Transverse colon (tissue), 3 donors: ENCODE data around the gene PYGB.

Source experiments
- CTCF ChIP-seq, 5 experiments: fragments of 200-600 bp in 3 of 5; fragments of 450-650 bp in 2 of 5; sonication (generic) in 3 of 5; IDR thresholded peaks; 1 replicate in 2 of 5; 2 replicates in 3 of 5; pipeline ENCODE4 v1.5.1; 2016 to 2017; ENCODE audit warnings: antibody characterized with exemption in 5 of 5, inconsistent platforms in 3 of 5, mild to moderate bottlenecking in 2 of 5, moderate library complexity in 1 of 5
- POLR2A ChIP-seq: fragments of 450-650 bp; IDR thresholded peaks from one replicate; pipeline ENCODE4 v1.6.1; 2016; ENCODE audit warnings: antibody characterized with exemption, mild to moderate bottlenecking, moderate library complexity

GRCh38 chr20:25229486-25230165 lies 18.3 kb upstream of the PYGB start:
- no peak for TF ChIP-seq POLR2A
- no peak for TF ChIP-seq CTCF (IDR thresholded peaks at IDR 0.05)
